ENCODE data around the gene PDCD1LG2. TPM values are rescaled to one million over a fixed set of nuclear protein-coding genes. Genes with fewer than 3 reads are reported as not detected.

The PDCD1LG2 gene
- total RNA-seq, 1 experiment from 2014 or later = not detected

- Histone ChIP-seq H3K9me3 (ENCODE audit: control insufficient read depth, insufficient read depth, low read depth, low read length) (no peaks in the 10 kb centered on the region), H3K4me3 (ENCODE audit: low read depth in 2 of 2, low read length in 2 of 2) (no peak overlapping the region), H3K27ac (ENCODE audit: low read length) (no peak overlapping the region), H3K36me3 (ENCODE audit: control insufficient read depth, insufficient read depth, low read length) (no peaks in the 10 kb centered on the region), H3K4me1 (ENCODE audit: control insufficient read depth, insufficient read depth, low read length) (no peaks in the 10 kb centered on the region), H3K27me3 (ENCODE audit: control insufficient read depth, insufficient read depth, low read length) (no peaks in the 10 kb centered on the region)
- POLR2A ChIA-PET = no interaction called here
- TF ChIP-seq, protein P1, sequence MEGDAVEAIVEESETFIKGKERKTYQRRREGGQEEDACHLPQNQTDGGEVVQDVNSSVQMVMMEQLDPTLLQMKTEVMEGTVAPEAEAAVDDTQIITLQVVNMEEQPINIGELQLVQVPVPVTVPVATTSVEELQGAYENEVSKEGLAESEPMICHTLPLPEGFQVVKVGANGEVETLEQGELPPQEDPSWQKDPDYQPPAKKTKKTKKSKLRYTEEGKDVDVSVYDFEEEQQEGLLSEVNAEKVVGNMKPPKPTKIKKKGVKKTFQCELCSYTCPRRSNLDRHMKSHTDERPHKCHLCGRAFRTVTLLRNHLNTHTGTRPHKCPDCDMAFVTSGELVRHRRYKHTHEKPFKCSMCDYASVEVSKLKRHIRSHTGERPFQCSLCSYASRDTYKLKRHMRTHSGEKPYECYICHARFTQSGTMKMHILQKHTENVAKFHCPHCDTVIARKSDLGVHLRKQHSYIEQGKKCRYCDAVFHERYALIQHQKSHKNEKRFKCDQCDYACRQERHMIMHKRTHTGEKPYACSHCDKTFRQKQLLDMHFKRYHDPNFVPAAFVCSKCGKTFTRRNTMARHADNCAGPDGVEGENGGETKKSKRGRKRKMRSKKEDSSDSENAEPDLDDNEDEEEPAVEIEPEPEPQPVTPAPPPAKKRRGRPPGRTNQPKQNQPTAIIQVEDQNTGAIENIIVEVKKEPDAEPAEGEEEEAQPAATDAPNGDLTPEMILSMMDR (IDR thresholded peaks at IDR 0.05) = no peak
- TF ChIP-seq SIN3A (IDR thresholded peaks at IDR 0.05; ENCODE audit: borderline replicate concordance, insufficient read depth, low read depth, low read length) = no peak
- no peak for TF ChIP-seq POLR2AphosphoS5 (IDR thresholded peaks at IDR 0.05; ENCODE audit: low read depth, low read length)
- no peak for TF ChIP-seq TCF7L2 (IDR thresholded peaks at IDR 0.05; ENCODE audit: low read depth, low read length)
- intact Hi-C loops (cut with micrococcal nuclease; ENCODE audit: unreplicated experiment) = no loop called here
- in situ Hi-C loops (cut with HindIII; ENCODE audit: low pct_unique_long_range_greater_than_20kb, low sequenced_read_pairs) = no loop called here
- DNase-seq (ENCODE audit: low read depth, low spot score) = no peak
- no peak for ATAC-seq
- CTCF ChIA-PET = no interaction called here
- no TSS peak for BruUV-seq (replicated peaks)
Observed at GRCh38 chr9:5515261-5515650, 4.9 kb downstream of the PDCD1LG2 start.

- TF ChIP-seq POLR2AphosphoS5 (IDR thresholded peaks at IDR 0.05; ENCODE audit: low read depth, low read length) (no peak), TCF7L2 (IDR thresholded peaks at IDR 0.05; ENCODE audit: low read depth, low read length) (no peak), SIN3A (IDR thresholded peaks at IDR 0.05; ENCODE audit: borderline replicate concordance, insufficient read depth, low read depth, low read length) (no peak)
- TF ChIP-seq, protein P2, sequence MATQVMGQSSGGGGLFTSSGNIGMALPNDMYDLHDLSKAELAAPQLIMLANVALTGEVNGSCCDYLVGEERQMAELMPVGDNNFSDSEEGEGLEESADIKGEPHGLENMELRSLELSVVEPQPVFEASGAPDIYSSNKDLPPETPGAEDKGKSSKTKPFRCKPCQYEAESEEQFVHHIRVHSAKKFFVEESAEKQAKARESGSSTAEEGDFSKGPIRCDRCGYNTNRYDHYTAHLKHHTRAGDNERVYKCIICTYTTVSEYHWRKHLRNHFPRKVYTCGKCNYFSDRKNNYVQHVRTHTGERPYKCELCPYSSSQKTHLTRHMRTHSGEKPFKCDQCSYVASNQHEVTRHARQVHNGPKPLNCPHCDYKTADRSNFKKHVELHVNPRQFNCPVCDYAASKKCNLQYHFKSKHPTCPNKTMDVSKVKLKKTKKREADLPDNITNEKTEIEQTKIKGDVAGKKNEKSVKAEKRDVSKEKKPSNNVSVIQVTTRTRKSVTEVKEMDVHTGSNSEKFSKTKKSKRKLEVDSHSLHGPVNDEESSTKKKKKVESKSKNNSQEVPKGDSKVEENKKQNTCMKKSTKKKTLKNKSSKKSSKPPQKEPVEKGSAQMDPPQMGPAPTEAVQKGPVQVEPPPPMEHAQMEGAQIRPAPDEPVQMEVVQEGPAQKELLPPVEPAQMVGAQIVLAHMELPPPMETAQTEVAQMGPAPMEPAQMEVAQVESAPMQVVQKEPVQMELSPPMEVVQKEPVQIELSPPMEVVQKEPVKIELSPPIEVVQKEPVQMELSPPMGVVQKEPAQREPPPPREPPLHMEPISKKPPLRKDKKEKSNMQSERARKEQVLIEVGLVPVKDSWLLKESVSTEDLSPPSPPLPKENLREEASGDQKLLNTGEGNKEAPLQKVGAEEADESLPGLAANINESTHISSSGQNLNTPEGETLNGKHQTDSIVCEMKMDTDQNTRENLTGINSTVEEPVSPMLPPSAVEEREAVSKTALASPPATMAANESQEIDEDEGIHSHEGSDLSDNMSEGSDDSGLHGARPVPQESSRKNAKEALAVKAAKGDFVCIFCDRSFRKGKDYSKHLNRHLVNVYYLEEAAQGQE (IDR thresholded peaks at IDR 0.05; ENCODE audit: insufficient read depth in 1 of 2, low read depth in 2 of 2, low read length in 1 of 2) = no peak
- TF ChIP-seq, protein P1 (IDR thresholded peaks at IDR 0.05) = no peak
- no peak overlapping the region for H3K4me3 ChIP-seq (ENCODE audit: low read depth in 2 of 2, low read length in 2 of 2)
- no peaks in the 10 kb centered on the region for H3K9me3 ChIP-seq (ENCODE audit: control insufficient read depth, insufficient read depth, low read depth, low read length)
- H3K27me3 ChIP-seq (ENCODE audit: control insufficient read depth, insufficient read depth, low read length) = no peaks in the 10 kb centered on the region
- ATAC-seq = no peak
- POLR2A ChIA-PET = no interaction called here
- no peaks in the 10 kb centered on the region for H3K4me1 ChIP-seq (ENCODE audit: control insufficient read depth, insufficient read depth, low read length)
- intact Hi-C loops (cut with micrococcal nuclease; ENCODE audit: unreplicated experiment) = no loop called here
- in situ Hi-C loops (cut with HindIII; ENCODE audit: low pct_unique_long_range_greater_than_20kb, low sequenced_read_pairs) = no loop called here
- CTCF ChIA-PET = no interaction called here
- no peak overlapping the region for H3K27ac ChIP-seq (ENCODE audit: low read length)
- BruUV-seq (replicated peaks) = no TSS peak
- no peak for DNase-seq (ENCODE audit: low read depth, low spot score)
- no peaks in the 10 kb centered on the region for H3K36me3 ChIP-seq (ENCODE audit: control insufficient read depth, insufficient read depth, low read length)
Observed at GRCh38 chr9:5516453-5517220, 6.3 kb downstream of the PDCD1LG2 start.

Measured in Panc1 (cell line).